HEK293T (cell line): ENCODE data around the gene THEM4.
"Not testable (repeated sequence)": the region's sequence is repeated elsewhere in the genome, so short reads cannot be mapped to it uniquely, and the experiment has no call there.

Experiments
- CTCF ChIA-PET: fragments of 350-600 bp; formaldehyde crosslinking; extraction: SDS; loops from one replicate; lab custom pipeline; 2021; ENCODE audit warnings: antibody characterized with exemption, inconsistent platforms; lab: Yijun Ruan, JAX
- POLR2A ChIA-PET: fragments of 350-600 bp; formaldehyde crosslinking; extraction: SDS; loops from one replicate; lab custom pipeline; 2020; ENCODE audit warnings: antibody characterized with exemption, inconsistent platforms; lab: Yijun Ruan, JAX
- DNase-seq: peaks from one replicate; pipeline ENCODE4 v3.0.0; 2012; ENCODE audit warnings: mixed read lengths; ENCODE audit errors: extremely low spot score
- ARNT ChIP-seq: fragments of 450-650 bp; IDR thresholded peaks from 2 replicates; pipeline ENCODE4 v1.6.1; 2017; ENCODE audit warnings: mild to moderate bottlenecking
- BHLHE40 ChIP-seq: fragments of 450-650 bp; IDR thresholded peaks from 2 replicates; pipeline ENCODE4 v1.6.1; 2016; ENCODE audit warnings: mild to moderate bottlenecking, moderate library complexity, borderline replicate concordance
- CTBP1 ChIP-seq: fragments of 450-650 bp; IDR thresholded peaks from 2 replicates; pipeline ENCODE4 v1.6.1; 2016; ENCODE audit warnings: borderline replicate concordance
- ELF4 ChIP-seq: fragments of 450-650 bp; IDR thresholded peaks from 2 replicates; pipeline ENCODE4 v1.6.1; 2017; ENCODE audit warnings: antibody characterized with exemption
- FOXK2 ChIP-seq: fragments of 450-650 bp; IDR thresholded peaks from 2 replicates; pipeline ENCODE4 v1.6.1; 2016; ENCODE audit warnings: mild to moderate bottlenecking
- FOXM1 ChIP-seq: fragments of 450-650 bp; IDR thresholded peaks from 2 replicates; pipeline ENCODE4 v1.6.1; 2017; ENCODE audit warnings: mild to moderate bottlenecking, borderline replicate concordance
- HDGF ChIP-seq: fragments of 450-650 bp; IDR thresholded peaks from 2 replicates; pipeline ENCODE4 v1.6.1; 2017; ENCODE audit warnings: antibody characterized with exemption, borderline replicate concordance
- L3MBTL2 ChIP-seq: fragments of 450-650 bp; conservative IDR thresholded peaks from 2 replicates; pipeline ENCODE4 v1.6.1; 2016; ENCODE audit warnings: mild to moderate bottlenecking
- NFRKB ChIP-seq: fragments of 450-650 bp; IDR thresholded peaks from 2 replicates; pipeline ENCODE4 v1.6.1; 2016; ENCODE audit warnings: mild to moderate bottlenecking, moderate library complexity
- SP1 ChIP-seq: fragments of 450-650 bp; IDR thresholded peaks from 2 replicates; pipeline ENCODE4 v1.6.1; 2017
- SUZ12 ChIP-seq: fragments of 450-650 bp; IDR thresholded peaks from 2 replicates; pipeline ENCODE4 v1.6.1; 2016; ENCODE audit warnings: mild to moderate bottlenecking
- TARDBP ChIP-seq: fragments of 450-650 bp; IDR thresholded peaks from 2 replicates; pipeline ENCODE4 v1.6.1; 2016
- ZNF384 ChIP-seq: fragments of 450-650 bp; IDR thresholded peaks from 2 replicates; pipeline ENCODE4 v1.6.1; 2016
- TF ChIP-seq, protein P1 (sequence below): fragments of 450-650 bp; IDR thresholded peaks from 2 replicates; pipeline ENCODE4 v1.6.1; 2016

The THEM4 gene

DNA sequence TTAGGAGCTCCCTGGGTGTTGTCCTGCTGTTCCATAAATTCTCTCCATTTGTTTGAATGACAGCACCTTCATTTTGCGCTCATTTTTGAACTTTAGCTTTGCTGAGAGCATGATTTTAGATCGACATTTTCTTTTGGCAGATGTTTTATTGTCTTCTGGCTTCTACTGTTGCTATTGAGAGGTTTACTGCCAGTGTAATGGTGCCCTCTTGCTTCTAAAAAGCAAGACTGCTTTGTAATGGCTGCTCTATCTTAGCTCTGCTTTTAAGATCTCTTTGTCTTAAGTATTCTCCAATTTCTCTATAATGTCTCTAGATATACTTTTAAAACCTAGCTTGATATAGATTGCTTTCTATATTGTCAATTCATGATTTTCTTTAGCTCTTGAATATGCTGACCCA is 27.8 kb downstream of the THEM4 start:
- ChIA-PET POLR2A (interaction anchor here (0.7 kb wide), 1 partner anchor 28 kb away, joined by 3 read pairs; the partner anchor contains the start of gene THEM4), CTCF (interaction anchor here (0.6 to 0.8 kb wide), 4 partner anchors 12 to 303 kb away, joined by 3 read pairs; no protein-coding TSS in a partner anchor)
- TF ChIP-seq SP1 = no peak
- no peak for TF ChIP-seq L3MBTL2
- no peak for TF ChIP-seq ZNF384
- no peak for TF ChIP-seq TARDBP
- TF ChIP-seq, protein P1, sequence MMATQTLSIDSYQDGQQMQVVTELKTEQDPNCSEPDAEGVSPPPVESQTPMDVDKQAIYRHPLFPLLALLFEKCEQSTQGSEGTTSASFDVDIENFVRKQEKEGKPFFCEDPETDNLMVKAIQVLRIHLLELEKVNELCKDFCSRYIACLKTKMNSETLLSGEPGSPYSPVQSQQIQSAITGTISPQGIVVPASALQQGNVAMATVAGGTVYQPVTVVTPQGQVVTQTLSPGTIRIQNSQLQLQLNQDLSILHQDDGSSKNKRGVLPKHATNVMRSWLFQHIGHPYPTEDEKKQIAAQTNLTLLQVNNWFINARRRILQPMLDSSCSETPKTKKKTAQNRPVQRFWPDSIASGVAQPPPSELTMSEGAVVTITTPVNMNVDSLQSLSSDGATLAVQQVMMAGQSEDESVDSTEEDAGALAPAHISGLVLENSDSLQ = no peak; the same call in 1 of the 2 replicates
- no peak for TF ChIP-seq NFRKB
- no peak for TF ChIP-seq FOXK2
- TF ChIP-seq ELF4 = no peak
- no peak for TF ChIP-seq FOXM1
- no peak for DNase-seq

DNA sequence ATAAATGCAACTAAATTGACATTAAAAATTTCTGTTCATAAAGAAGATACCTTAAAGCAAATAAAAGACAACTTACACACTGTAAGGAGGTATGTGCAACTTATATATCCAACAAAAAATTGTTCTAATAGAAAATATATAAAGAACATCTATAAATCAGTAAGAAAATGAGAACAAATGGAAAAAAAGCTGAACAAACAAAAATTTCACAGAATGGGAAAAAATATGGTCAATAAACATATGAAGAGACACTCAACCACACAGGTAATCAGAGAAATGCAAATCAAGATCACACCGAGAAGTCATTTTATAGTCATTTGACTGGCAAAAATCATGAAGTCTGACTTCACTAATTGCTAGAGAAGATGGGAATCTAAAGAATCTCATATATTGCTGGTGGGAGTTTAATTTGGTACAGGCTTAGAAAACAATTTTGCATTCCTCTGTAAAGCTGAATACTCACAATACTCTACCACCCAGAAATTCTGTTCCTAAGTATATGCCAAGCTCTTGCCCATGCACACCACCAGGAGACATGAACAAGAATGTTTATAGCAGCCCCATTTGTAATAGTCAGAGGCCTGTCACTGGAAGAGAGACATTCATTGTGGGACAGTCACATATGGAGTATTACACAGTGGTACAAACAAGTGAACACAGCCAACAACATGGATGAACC is 33.8 kb downstream of the THEM4 start:
- no peak for TF ChIP-seq ARNT
- no peak for TF ChIP-seq SP1
- ChIA-PET POLR2A (no interaction called here), CTCF (interaction anchor here (0.6 kb wide), 2 partner anchors 126 to 268 kb away, joined by 3 read pairs; no protein-coding TSS in a partner anchor)
- no peak for DNase-seq

DNA sequence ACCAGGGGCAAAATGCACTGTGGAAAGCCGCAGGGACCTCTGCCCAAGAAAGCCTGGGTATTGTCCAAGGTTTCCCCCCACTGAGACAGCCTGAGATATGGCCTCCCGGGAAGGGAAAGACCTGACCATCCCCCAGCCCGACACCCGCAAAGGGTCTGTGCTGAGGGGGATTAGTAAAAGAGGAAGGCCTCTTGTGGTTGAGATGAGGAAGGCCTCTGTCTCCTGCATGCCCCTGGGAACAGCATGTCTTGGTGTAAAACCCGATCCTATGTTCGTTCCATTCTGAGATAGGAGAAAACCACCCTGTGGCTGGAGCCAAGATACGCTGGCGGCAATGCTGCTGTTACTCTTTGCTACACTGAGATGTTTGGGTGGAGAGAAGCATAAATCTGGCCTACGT is 36.5 kb downstream of the THEM4 start:
- CTCF ChIA-PET, DNase-seq, POLR2A ChIA-PET: not testable (repeated sequence)

DNA sequence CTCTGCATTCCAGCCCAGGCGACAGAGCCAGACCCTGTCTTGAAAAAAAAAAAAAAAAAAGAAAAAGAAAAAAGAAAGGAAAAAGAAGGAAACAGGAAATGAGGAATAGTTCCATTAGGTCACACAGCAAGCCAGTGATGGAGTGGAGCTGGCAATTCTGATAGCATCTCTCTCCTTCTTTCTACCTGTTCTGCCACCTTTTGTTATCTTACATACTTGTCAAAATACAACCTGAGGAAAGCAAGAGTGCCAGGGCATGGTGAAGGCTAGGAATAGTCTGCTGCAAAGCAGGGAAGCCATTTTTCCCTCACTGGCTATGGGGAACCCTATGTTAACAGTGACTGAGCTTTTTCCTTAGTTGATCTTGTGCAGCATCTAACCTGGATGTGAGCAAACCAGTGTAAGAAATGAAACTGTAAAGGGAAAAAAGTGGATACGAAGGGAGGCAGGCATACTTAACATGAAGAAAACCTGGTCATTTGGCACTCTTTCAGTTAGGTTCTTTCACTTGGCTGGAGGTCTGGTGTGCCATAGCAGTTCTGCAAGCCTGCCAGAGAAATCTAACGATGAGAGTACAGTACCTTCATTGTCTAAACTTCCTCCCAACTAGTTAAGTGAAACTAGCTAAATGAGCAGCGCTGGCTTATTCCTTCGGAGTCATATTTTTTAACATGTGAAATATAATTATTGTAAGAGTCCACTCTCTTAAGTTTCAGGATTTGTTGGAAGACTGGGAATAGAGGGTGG is 37.9 kb downstream of the THEM4 start:
- ChIA-PET POLR2A (no interaction called here), CTCF (interaction anchor here (1.4 kb wide), 1 partner anchor 9 kb away, joined by 3 read pairs; no protein-coding TSS in a partner anchor)
- TF ChIP-seq FOXM1 (no peak), FOXK2 (no peak), TARDBP (no peak), SUZ12 (no peak), NFRKB (no peak), ELF4 (no peak), ARNT (no peak), CTBP1 (no peak), HDGF (no peak), BHLHE40 (no peak)
- TF ChIP-seq, protein P1 = no peak

DNA sequence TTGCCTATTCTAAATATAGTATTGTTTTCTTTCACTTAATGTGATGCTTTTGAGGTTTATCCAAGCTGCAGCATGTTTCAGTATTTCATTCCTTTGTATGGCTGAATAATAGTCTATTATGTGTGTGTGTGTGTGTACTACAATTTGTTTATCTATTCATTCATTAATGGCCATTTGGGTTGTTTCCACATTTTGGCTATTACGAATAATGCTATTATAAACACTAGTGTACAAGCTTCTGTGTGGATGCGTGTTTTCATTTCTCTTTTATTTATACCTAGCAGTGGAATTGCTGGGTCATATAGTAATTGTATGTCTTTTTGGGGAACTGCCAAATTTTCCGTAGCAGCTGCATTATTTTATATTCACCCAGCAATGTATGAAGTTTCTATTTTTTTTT is 40.8 kb downstream of the THEM4 start:
- ChIA-PET CTCF (no interaction called here), POLR2A (no interaction called here)
- TF ChIP-seq, protein P1 = no peak
- DNase-seq = no peak

More for the DNA sequence above, 37.9 kb downstream of the THEM4 start:
- no peak for DNase-seq

DNA sequence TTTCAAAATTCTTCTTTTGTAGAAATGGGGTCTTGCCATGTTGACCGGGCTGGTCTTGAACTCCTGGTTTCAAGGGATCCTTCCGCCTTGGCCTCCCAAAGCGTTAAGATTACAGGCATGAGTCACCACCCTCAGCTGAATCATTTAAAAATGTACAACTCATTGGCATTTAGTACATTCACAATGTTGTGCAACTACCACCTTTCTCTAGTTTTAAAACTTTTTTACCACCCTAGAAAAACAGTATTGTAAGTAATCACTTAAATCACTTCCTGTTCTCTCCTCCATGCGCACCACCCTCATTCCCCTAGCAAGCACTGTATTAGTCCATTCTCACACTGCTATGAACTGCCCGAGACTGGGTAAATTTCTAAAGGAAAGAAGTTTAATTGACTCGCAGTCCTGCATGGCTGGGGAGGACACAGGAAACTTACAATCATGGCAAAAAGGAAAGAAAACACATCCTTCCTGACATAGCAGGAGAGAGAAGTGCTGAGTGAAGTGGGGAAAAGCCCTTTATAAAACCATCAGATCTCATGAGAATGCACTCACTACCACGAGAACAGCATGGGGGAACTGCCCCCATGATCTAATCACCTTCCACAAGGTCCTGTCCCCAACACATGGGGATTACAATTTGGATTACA is 41.4 kb downstream of the THEM4 start:
- POLR2A ChIA-PET = no interaction called here
- DNase-seq = no peak
- TF ChIP-seq BHLHE40 (no peak), CTBP1 (no peak), TARDBP (no peak), L3MBTL2 (no peak), ARNT (no peak), ZNF384 (no peak), FOXK2 (no peak), HDGF (no peak), SP1 (no peak), FOXM1 (no peak), ELF4 (no peak), SUZ12 (no peak)
- TF ChIP-seq, protein P1 = no peak
- CTCF ChIA-PET = no interaction called here
